ENCODE measurements around the gene BANF2. TPM values are rescaled to one million over a fixed set of nuclear protein-coding genes. Genes with fewer than 3 reads are reported as not detected.

BANF2 gene
- total RNA-seq, 1 experiment from 2014 or later, result not detected

- Histone ChIP-seq H3K27me3 (ENCODE audit: insufficient read depth, low read length) (no peaks in the 10 kb centered on the region), H2BK12ac (ENCODE audit: insufficient read length, low read depth, low read length) (no peak overlapping the region), H3K79me1 (ENCODE audit: insufficient read depth, low read depth, low read length, poor library complexity, severe bottlenecking) (no peaks in the 10 kb centered on the region), H2BK120ac (ENCODE audit: low read depth, low read length, poor library complexity, severe bottlenecking) (no peak overlapping the region), H4K20me1 (ENCODE audit: control insufficient read depth, insufficient read depth, insufficient read length) (no peaks in the 10 kb centered on the region), H4K91ac (ENCODE audit: insufficient read length, low read depth, low read length) (no peak overlapping the region), H3K14ac (ENCODE audit: insufficient read depth, low read length) (0 out of 2 replicates have a peak overlapping the region, but pooled peaks have one; percentile 50), H3K23me2 (ENCODE audit: insufficient read length, low read depth, low read length, poor library complexity, severe bottlenecking) (no peaks in the 10 kb centered on the region), H3K9me3 (ENCODE audit: control insufficient read depth, low read depth, low read length) (no peaks in the 10 kb centered on the region), H2AK5ac (ENCODE audit: insufficient read length, low read length) (no peak overlapping the region), H3T11ph (ENCODE audit: low read length) (no peak overlapping the region), H3K23ac (ENCODE audit: insufficient read length, low read depth, low read length) (no peak overlapping the region), H4K5ac (ENCODE audit: insufficient read length, low read depth, low read length) (no peak overlapping the region), H2AFZ (ENCODE audit: low read length) (no peak overlapping the region), H3K18ac (ENCODE audit: insufficient read length, low read depth, low read length) (no peak overlapping the region), H3K4ac (ENCODE audit: low read depth, low read length) (no peak overlapping the region), H2BK15ac (ENCODE audit: low read depth, low read length) (no peak overlapping the region), H3K9ac (ENCODE audit: extremely low read depth, insufficient read length, low read length) (no peak overlapping the region), H3K27ac (ENCODE audit: insufficient read length, low read depth, low read length) (no peak overlapping the region), H3K4me1 (ENCODE audit: insufficient read depth, low read length) (no peaks in the 10 kb centered on the region), H2BK20ac (ENCODE audit: low read depth, low read length, poor library complexity, severe bottlenecking) (no peak overlapping the region), H4K8ac (replicated peaks; ENCODE audit: insufficient read length, low read depth, low read length) (no peak overlapping the region), H3K4me2 (ENCODE audit: insufficient read depth, insufficient read length, low read length) (no peak overlapping the region), H3K56ac (ENCODE audit: insufficient read length, low read depth, low read length) (no peak overlapping the region), H3K79me2 (ENCODE audit: insufficient read depth, low read length) (no peaks in the 10 kb centered on the region), H2BK5ac (ENCODE audit: insufficient read length, low read length) (no peak overlapping the region)
- Mint-ChIP-seq H3K36me3 (ENCODE audit: insufficient read depth in 1 of 3, low read depth in 3 of 3) (no peaks in the 10 kb centered on the region), H3K9me3 (no peaks in the 10 kb centered on the region; a peak in 2 of 5 replicates), H3K4me3 (no peak overlapping the region), H3K4me1 (no peaks in the 10 kb centered on the region), H3K27me3 (ENCODE audit: low read depth) (peaks cover 10% of the 10 kb centered on the region), H3K27ac (no peak overlapping the region)
- no peak for TF ChIP-seq CTCF (conservative IDR thresholded peaks at IDR 0.05)
- WGBS (ENCODE audit: extremely low coverage, insufficient read length, low lambda C conversion rate), result no CpG with 5 or more reads among the region's 4 CpGs
- DNase-seq, result no peak
Measured at GRCh38 chr20:17720755-17721154, 21.0 kb downstream of the BANF2 start.
